ENCODE results near the gene EXPH5. TPM values are rescaled to one million over a fixed set of nuclear protein-coding genes. Genes with fewer than 3 reads are reported as not detected.

The EXPH5 gene
- total and polyA plus RNA-seq, 2 donors (not counting 1 experiment from before 2014, with no cell fraction given), result 0.12 to 0.37 TPM

- Histone ChIP-seq H4K20me1 (ENCODE audit: control insufficient read depth, insufficient read depth, low read length, poor library complexity, severe bottlenecking) (no peaks in the 10 kb centered on the region), H3K9ac (ENCODE audit: low read length) (no peak overlapping the region), H3K9me3 (ENCODE audit: control extremely low read depth in 1 of 3, control insufficient read depth in 2 of 3, insufficient read depth in 1 of 3, low read length in 2 of 3) (peaks cover 0 to 4% (median 0%) of the 10 kb centered on the region in 3 donors), H3K79me2 (ENCODE audit: control insufficient read depth, insufficient read depth, low read length) (no peaks in the 10 kb centered on the region), H3K4me2 (replicated peaks; ENCODE audit: low read depth, low read length, poor library complexity, severe bottlenecking) (no peak overlapping the region), H3K4me3 (ENCODE audit: control extremely low read depth in 1 of 5, extremely low read depth in 1 of 5, insufficient read depth in 1 of 5, low read depth in 2 of 5, low read length in 4 of 5) (no peak overlapping the region), H3K4me1 (ENCODE audit: control insufficient read depth in 2 of 2, insufficient read depth in 2 of 2, low read length in 2 of 2) (peaks cover 3% of the 10 kb centered on the region in 2 donors), H3K36me3 (replicated peaks in 1 of 2; ENCODE audit: control extremely low read depth in 1 of 2, control insufficient read depth in 1 of 2, extremely low read depth in 1 of 2, insufficient read depth in 2 of 2, low read length in 1 of 2) (no peaks in the 10 kb centered on the region), H2AFZ (ENCODE audit: insufficient read depth, low read depth, low read length, poor library complexity, severe bottlenecking) (no peak overlapping the region), H3K27ac (ENCODE audit: low read length in 2 of 2) (no peak overlapping the region), H3K27me3 (replicated peaks in 1 of 4; ENCODE audit: control extremely low read depth in 1 of 4, control insufficient read depth in 3 of 4, insufficient read depth in 4 of 4, low read length in 3 of 4) (peaks cover 0 to 18% (median 11%) of the 10 kb centered on the region in 4 experiments)
- 88% methylated on average over 1 of the region's 5 CpGs for WGBS (ENCODE audit: insufficient coverage)
- intact Hi-C loops (cut with micrococcal nuclease), result loop anchor here (10.0 kb wide), 1 partner anchor 133 kb away; the partner anchor contains the start of gene C11orf65
- Mint-ChIP-seq H3K4me3 (no peak overlapping the region), H3K27me3 (peaks cover 40% of the 10 kb centered on the region), H3K27ac (no peak overlapping the region), H3K4me1 (peaks cover 10% of the 10 kb centered on the region), H3K9me3 (ENCODE audit: insufficient read depth) (no peaks in the 10 kb centered on the region)
- ATAC-seq (ENCODE audit: low read depth) (no peak), DNase-seq (no peak)
- CTCF ChIA-PET, result no interaction called here
- TF ChIP-seq, protein P1, sequence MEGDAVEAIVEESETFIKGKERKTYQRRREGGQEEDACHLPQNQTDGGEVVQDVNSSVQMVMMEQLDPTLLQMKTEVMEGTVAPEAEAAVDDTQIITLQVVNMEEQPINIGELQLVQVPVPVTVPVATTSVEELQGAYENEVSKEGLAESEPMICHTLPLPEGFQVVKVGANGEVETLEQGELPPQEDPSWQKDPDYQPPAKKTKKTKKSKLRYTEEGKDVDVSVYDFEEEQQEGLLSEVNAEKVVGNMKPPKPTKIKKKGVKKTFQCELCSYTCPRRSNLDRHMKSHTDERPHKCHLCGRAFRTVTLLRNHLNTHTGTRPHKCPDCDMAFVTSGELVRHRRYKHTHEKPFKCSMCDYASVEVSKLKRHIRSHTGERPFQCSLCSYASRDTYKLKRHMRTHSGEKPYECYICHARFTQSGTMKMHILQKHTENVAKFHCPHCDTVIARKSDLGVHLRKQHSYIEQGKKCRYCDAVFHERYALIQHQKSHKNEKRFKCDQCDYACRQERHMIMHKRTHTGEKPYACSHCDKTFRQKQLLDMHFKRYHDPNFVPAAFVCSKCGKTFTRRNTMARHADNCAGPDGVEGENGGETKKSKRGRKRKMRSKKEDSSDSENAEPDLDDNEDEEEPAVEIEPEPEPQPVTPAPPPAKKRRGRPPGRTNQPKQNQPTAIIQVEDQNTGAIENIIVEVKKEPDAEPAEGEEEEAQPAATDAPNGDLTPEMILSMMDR (IDR thresholded peaks at IDR 0.05), result no peak
- TF ChIP-seq EZH2 (IDR thresholded peaks at IDR 0.05; ENCODE audit: borderline replicate concordance, insufficient read depth, low read depth, low read length, poor library complexity, severe bottlenecking), result no peak
- POLR2A ChIA-PET, result no interaction called here
These were observed 4.3 kb upstream of the EXPH5 start for GRCh38 chr11:108597736-108598355.

DNA sequence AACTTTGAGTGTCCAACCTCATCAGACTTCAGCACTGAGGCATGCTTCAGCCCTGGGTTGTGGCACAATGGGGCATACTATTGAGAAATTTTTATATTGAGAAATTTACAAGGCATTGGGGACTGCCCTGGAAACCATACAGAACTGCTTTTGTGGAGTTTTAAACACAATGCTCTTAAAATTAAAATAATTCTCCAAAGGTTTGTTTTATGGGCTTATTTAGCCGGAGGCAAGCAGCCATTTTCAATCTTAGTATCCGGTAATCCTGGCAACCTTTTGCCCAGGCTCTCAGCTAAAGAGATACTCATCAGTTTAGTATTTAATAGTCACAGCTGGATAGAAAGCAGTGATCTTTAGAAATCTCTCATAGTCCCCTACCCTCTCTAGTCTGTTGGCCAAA lies 3.1 kb upstream of the EXPH5 start:
- Mint-ChIP-seq H3K27ac (no peak overlapping the region), H3K4me1 (peaks cover 16% of the 10 kb centered on the region), H3K27me3 (peaks cover 46% of the 10 kb centered on the region), H3K4me3 (no peak overlapping the region), H3K9me3 (ENCODE audit: insufficient read depth) (no peaks in the 10 kb centered on the region)
- TF ChIP-seq, protein P1 (IDR thresholded peaks at IDR 0.05), result no peak
- TF ChIP-seq EZH2 (IDR thresholded peaks at IDR 0.05; ENCODE audit: borderline replicate concordance, insufficient read depth, low read depth, low read length, poor library complexity, severe bottlenecking), result no peak
- intact Hi-C loops (cut with micrococcal nuclease), result loop anchor here (10.0 kb wide), 1 partner anchor 132 kb away; the partner anchor contains the start of gene C11orf65
- CTCF ChIA-PET, result no interaction called here
- Histone ChIP-seq H3K27me3 (replicated peaks in 1 of 4; ENCODE audit: control extremely low read depth in 1 of 4, control insufficient read depth in 3 of 4, insufficient read depth in 4 of 4, low read length in 3 of 4) (peaks cover 0 to 25% (median 14%) of the 10 kb centered on the region in 4 experiments), H3K27ac (ENCODE audit: low read length in 2 of 2) (no peak overlapping the region), H3K4me3 (ENCODE audit: control extremely low read depth in 1 of 5, extremely low read depth in 1 of 5, insufficient read depth in 1 of 5, low read depth in 2 of 5, low read length in 4 of 5) (no peak overlapping the region), H3K4me2 (replicated peaks; ENCODE audit: low read depth, low read length, poor library complexity, severe bottlenecking) (no peak overlapping the region), H3K79me2 (ENCODE audit: control insufficient read depth, insufficient read depth, low read length) (no peaks in the 10 kb centered on the region), H3K9ac (ENCODE audit: low read length) (no peak overlapping the region), H3K4me1 (ENCODE audit: control insufficient read depth in 2 of 2, insufficient read depth in 2 of 2, low read length in 2 of 2) (peaks cover 8 to 9% of the 10 kb centered on the region in 2 donors), H3K9me3 (ENCODE audit: control extremely low read depth in 1 of 3, control insufficient read depth in 2 of 3, insufficient read depth in 1 of 3, low read length in 2 of 3) (peaks cover 0 to 6% (median 0%) of the 10 kb centered on the region in 3 donors), H3K36me3 (replicated peaks in 1 of 2; ENCODE audit: control extremely low read depth in 1 of 2, control insufficient read depth in 1 of 2, extremely low read depth in 1 of 2, insufficient read depth in 2 of 2, low read length in 1 of 2) (no peaks in the 10 kb centered on the region), H2AFZ (ENCODE audit: insufficient read depth, low read depth, low read length, poor library complexity, severe bottlenecking) (no peak overlapping the region), H4K20me1 (ENCODE audit: control insufficient read depth, insufficient read depth, low read length, poor library complexity, severe bottlenecking) (no peaks in the 10 kb centered on the region)
- ATAC-seq (ENCODE audit: low read depth) (no peak), DNase-seq (no peak)
- no CpG with 5 or more reads among the region's 2 CpGs for WGBS (ENCODE audit: insufficient coverage)
- POLR2A ChIA-PET, result no interaction called here
